Measurements from ENCODE around the gene ATP2B2.

The ATP2B2 gene

DNA sequence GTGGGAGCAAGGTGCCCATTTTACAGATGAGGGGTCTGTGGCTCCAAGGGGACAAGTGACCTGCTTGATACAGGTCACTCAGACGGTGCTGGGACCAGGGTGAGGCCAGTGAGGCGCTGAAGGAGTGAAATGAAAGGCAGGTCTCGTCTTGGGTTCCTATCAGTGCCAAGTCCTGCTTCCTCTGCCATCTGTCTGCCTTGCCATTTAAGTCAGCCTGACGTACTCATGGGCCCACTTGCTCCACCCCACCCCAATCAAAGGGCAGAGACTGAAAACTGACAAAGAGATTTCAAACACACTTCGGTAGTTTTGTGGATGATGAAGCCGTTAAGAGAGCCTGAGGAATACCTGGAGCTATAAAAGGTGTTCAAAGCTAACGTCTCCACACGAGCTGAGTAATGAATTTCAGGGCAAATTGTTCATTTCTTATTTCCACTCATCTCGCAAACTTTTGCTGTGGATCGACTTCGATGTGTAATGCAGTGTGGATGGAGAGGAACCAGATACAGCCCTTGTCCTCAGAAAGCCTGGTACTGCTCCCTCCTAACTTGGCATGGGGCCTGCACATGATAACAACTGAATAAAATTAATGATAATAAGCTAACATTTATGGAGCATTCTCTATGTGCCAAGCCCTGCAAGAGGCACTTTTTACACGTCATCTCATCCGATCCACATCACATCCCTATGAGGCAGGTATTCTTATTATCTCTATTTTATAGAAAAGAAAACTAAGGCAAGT lies 36.6 kb downstream of the ATP2B2 start:
- DNase-seq, result no peak

DNA sequence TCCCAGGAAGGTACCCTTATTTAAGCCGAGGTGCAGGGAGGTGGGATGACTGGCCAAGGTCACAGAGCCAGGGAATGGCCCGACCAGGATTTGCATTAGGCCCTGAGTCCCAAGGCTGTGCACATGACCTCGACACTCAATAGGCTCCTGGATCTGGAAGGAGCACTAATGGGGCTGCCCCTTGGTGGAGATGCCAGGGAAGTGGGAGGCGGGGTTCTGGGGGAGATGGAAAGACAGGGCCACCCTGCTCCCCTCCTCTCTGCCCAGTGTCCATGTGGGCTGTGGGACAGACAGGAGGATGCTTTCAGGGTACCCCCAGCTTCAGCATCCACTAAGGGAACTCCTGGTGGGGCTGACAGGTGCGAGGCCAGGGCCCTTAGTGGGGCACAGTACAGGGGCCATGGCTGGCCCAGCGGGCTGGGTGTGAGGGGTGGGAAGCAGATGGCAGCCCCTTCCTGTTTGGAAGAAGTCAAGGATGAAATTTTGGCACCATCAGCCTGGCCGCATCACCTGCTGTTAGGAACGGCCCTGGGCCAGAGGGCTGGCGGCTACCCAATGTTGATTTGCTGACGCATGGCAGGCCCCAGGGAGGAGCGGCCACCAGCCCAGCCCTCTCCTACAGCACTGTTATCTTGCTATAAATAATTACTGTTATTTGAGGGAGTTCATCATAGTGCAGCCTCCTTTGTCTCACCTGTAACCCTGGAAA lies 37.3 kb downstream of the ATP2B2 start:
- DNase-seq, result no peak

- DNase-seq, result no peak
Measured at GRCh38 chr3:10467204-10467603, 38.2 kb downstream of the ATP2B2 start.

- DNase-seq, result no peak
Measured at GRCh38 chr3:10466186-10466585, 39.2 kb downstream of the ATP2B2 start.

DNA sequence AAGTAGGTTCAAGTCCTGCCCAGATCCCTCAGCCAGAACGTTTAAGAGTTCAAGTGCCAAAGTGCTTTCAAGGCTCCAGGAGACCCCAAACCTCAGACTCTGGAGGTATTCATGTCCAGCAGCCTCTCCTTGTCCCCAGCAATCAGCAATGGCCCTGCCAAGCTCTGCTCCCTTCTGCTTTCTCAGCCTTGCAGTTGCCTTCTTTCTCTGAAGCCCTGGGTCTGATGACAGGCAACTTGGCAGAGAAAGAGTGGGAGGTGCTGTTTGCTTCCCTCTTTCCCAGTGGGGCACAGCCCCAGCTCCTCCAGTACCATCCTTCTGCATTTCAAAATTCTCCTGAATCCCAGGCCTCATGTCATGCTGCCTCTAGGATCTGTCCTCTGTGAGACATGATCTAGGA lies 40.2 kb downstream of the ATP2B2 start:
- DNase-seq, result no peak

DNA sequence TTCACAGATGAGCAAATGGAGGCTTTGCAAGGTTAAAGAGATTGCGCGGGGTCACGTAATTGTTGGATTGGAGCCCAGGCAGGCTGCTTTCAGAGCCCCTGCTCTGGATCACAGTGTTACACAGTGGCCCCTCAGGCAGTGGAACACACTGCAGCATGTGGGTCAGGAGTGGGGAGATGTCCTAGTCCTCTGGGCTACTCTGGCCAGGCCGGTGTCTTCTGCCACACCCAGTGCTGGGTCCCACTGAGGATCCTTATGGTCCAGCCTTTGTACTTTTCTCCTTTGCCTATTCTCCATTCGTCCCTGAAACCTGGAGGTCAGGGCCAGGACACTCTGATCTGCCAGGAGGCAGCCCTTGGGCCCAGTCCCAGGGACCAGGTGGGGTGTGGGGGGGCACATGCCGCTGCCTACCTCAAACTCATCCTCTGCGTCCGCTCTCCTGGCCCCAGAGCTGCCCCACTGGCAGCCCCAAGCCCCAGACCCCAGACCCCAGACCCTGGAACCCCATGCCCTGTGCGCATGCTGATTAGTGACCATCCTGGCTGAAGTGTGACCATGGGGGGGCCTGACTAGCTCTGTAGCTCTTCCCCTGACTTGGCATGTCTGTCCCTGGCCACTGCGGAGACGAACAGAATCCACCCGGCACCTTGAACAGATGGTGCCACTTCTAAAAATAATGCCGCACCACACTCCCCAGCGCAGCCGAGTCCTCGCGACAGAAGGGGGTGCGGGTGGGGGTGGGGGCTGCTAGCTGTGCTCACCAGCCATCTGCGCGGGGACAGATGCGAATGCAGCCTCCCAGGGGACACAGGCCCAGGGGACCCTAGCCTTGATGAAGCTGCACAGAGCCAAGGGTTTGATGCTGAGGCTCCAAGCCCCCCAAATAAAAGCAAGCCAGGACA lies 41.6 kb downstream of the ATP2B2 start:
- no peak for DNase-seq

DNA sequence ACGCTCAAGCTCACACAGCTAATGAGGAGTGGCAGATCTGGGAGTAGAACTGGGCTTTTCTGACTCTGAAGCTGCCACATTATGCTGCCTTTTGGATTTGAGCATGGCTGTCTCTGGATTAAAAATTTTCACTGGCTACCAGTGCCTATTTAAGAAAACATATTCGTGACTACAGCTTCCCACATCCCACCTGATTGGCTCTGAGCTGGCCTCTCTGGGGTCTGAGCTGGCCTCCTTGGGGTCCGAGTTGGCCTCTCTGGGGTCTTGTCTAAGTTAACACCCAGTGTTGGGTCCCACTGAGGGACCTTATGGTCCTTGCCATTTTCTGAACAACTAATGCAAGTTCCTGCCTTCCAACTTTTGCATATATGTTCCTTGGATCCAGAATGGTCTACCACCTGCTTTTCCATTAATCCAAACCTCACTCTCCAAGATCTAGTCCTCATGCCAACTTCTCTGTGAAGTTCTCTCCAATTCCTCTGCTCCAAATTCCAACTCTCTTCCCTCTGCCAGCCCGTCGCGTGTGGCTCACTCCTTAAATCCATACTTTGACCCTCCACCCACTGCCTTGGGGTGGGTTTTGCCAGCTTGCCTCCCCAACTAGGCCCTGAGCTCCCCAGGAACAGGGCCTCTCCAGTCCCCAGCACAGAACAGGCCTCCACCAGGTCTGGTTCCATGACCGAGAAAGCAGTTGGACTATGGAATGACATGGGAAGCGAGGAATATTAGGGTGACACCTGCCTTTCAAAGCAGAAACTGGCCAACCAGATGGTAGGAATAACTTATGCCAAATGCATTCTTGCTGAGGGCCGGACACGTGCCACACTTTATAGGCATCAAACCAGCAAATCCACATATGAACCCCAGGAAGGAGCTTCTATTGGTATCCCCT lies 42.5 kb downstream of the ATP2B2 start:
- no peak for DNase-seq

- DNase-seq, result no peak
Measured at GRCh38 chr3:10460951-10461545, 44.3 kb downstream of the ATP2B2 start.

DNA sequence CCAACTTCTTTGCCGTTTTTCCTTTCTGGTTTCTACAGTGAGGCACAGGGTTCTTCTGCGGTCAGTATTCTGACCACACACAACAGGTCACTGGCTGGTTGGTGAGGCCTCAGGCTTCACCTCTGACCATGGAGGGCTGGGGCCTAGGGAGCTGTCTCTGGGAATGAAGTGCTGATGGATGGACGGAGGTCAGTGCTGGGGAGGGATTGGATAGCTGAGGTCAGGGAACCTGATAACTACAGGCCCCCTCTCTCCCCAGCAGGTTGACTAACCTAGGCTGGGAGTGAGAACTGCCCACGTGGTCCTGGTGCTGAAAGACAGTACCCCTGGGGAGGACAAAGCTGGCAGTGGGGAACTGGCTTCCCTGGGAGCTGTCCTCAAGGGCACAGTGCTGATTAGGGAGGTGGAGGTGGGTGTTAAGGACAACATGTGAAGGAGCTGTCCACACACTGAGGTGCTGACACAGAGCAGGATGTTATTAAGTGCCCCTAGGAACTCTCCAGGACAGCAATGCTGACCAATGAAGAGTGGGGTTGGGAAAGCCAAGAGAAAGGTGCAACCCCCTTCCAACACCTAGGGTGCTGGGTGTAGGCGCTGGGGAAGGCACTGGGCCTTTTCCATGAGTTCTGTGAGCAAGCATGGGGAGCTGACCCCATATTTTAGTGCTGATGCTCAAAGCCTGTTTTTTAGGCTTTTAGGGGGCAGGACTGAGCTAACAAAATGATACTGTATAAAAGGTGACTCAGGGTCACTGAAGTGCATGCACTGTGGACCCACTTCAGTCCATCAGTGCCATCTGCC lies 45.2 kb downstream of the ATP2B2 start:
- DNase-seq, result no peak

DNA sequence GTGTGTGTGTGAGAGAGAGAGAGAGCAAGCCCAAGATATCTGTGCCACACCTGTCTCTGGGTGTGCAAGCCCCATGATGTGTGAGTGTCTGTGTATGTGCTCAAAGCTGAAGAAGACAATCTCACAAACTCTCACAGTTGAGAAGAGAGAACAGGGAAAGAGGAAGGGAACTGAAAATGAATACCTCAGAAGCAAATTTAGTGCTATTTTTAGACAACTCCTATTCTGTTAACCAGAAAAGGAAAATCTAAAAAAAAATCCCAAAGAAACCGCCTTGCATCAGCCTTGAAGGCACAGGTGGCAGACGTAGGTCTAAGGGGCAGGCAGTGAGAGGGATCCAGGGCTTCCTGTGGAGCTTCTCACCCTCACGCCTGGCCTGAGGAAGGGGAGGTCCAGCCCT lies 47.8 kb downstream of the ATP2B2 start:
- no peak for DNase-seq

GRCh38 chr3:10456981-10457380 lies 48.4 kb downstream of the ATP2B2 start:
- DNase-seq, result no peak

DNA sequence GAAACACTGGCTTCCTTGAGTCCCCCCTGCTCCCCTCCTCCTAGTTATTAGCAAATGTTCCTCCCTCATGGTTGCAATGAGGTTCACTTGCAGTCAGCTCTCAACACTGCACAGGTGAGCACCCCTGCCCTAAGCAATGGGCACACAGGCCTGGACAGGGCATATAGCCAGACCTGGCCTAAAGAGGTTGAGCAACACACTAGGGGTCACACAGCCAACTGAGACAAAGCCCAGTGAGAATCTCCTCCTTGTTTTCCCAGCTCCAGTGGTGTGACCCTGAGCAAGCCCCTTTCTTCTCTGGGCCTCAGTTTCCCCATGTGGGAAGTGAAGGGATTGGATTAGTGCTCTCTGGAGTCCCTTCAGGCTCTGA lies 49.9 kb downstream of the ATP2B2 start:
- no peak for DNase-seq

DNA sequence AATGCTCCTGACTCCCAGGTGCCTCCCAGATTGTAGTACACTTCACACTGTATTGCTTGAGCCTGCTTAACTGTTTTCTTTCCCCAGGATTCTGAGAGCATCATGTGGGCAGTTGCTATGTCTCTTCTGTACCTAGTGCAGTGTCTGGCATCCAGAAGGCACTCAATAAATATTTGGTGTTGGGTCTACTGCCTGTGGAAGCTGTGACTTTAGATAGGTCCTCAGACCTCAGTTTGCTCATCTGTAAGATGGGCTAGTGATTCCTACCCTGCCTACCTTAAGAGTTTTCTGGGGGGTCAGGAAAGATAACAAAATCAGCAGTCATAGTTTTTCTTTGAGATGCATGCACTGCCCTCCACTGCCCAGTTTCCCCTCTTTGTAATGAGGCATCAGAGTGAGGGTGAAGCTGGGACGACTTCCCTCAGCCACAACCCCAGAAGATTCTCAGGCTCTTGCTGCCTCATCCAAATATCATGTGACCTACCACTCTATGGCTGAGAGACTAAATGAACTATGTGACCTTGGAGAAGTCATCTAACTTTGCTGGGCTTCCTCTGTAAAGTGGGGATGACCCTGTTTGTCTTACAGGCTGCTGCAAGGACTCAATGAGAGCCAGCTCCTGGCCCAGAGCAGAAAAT lies 50.4 kb downstream of the ATP2B2 start:
- DNase-seq, result no peak

DNA sequence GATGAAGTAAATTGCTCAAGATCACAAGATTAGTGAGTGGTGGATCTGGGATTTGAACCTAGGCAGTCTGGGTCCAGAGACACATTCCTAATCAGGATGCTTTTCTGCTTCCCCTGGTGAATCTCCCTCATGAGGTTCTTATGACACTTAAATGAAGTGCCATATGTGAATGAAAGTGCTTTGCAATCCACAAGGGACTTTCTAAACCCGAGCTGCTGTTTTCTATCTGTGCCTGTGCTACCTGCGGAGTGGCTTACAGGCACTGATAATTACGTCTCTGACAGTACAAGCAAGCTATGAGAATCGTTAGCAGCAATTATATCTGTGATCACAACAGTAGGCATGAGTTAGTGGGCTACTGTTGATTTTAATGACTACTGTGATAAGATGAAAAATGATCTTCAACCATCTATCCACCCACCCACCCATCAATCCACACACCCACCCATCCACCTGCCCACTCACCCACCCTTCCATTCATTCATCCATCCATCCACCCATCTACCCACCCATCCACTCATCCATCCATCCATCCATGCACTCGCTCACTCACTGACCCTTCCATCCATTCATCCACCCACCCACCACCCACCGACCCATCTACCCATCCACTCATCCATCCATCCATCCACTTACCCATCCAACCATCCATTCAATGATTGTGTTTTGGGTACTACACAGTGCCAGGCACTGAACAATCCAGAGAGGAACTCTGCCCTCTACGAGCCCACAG lies 51.8 kb downstream of the ATP2B2 start:
- DNase-seq, result no peak

- DNase-seq, result no peak
Measured at GRCh38 chr3:10450494-10451440, 54.6 kb downstream of the ATP2B2 start.

DNA sequence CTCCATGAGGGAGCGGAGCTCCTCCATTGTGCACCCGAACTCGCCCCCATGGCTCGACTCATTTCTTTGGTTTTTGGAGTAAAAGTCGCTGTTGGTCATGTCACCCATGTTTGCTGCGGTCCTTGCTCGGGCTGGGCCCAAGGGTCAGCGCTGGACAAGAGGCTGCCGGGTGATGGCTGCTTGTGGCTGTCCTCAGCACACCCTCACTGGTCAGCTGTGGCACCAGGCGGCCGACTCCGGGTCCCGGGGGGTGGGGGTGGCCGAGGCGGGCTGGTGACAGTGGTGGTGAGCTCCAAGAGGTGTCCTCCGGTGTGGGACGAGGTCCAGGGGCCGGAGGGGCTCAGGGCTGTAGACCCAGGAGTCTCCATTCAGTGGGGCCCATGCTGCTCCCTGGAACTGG lies 56.0 kb downstream of the ATP2B2 start:
- no peak for DNase-seq

- no peak for DNase-seq
Measured at GRCh38 chr3:10448544-10448943, 56.8 kb downstream of the ATP2B2 start.

GRCh38 chr3:10447527-10448260 lies 57.7 kb downstream of the ATP2B2 start:
- no peak for DNase-seq
